Left colon (tissue), 2 donors: ENCODE data around the gene PGR. TPM values are rescaled to one million over a fixed set of nuclear protein-coding genes. Genes with fewer than 3 reads are reported as not detected.
A peak's percentile ranks its signal among the peaks of the same experiment; 100 is the strongest.

Source experiments
- ATAC-seq: fragments of 200-7000 bp; cut with Tn5 transposase; one replicate; pipeline ENCODE4 v1.9.1; 2020; ENCODE audit warnings: mild to moderate bottlenecking, moderate library complexity
- DNase-seq, 2 donors: peaks; one replicate each; pipeline ENCODE4 v3.0.0-alpha.2; 2020
- intact Hi-C, 2 donors: fragments of 100-400 bp; cut with DNase I in 1 of 2; cut with micrococcal nuclease in 1 of 2; formaldehyde crosslinking; loops; one replicate each; pipeline versions ENCODE4 v1.11.2 to v1.14.0; 2022; cut with DNase I, micrococcal nuclease
- total RNA-seq, 2 donors: library from RNA; stranded (reverse); fragmentation: NEBNext Ultra II Directional; extraction: Animal tissue kit (Norgen Biotek cat#: 25700); gene quantifications; one replicate each; pipeline ENCODE4 v1.2.1, GENCODE V29; 2021
- donor health status: DM: no; HTN: no; CAD: no.
- donor health status: DM: yes; HTN: yes; CAD: no.

Gene PGR
- total RNA-seq, 2 donors from 2014 or later: 0.31 to 0.87 TPM

DNA sequence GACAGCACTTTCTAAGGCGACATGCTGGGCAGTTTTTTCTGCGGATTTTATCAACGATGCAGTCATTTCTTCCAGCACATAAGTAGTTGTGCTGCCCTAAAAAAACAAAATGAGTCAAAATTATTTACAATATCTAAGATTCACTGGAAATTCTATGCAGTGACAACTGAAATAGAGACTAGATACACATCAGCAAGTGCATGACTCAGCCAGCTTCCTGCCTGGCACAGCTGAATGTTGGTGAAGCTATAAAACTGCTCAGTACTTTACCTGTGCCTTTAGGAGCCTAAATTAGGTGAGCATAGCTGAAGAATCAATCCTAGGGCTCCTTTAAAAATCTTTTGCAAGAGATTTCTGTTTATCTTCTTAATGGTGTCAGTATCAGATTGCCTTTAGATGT, 37.8 kb downstream of the PGR start:
- intact Hi-C loops: no loop called here
- no peak for ATAC-seq
- no peak for DNase-seq

DNA sequence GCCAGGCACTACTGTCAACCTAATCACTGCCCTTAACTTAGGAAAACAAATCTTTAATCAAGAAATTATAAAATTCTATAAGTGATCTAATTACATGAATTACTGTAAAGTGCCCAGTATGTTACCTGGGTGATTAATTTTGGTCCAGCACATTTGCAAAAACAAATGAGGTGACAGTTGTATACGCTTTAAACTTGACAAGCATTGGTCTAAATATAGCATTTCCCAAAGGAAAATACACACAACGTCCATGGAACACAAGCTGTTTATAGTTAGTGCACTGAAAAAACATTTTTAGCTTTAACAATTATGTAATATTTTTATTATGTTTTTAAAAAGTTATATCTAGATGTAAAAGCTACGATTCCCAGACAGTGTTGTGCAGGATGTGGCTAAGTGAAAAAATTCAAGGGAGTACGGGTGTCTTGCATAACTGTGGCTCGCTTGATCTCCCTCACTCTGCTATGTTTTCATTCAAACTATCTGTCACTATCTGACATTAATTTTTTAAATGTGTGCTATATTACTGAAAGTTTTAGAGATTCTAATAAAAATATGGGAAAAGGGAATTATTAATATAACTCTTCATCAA, 38.8 kb downstream of the PGR start:
- DNase-seq (no peak), ATAC-seq (no peak)
- intact Hi-C loops: no loop called here

DNA sequence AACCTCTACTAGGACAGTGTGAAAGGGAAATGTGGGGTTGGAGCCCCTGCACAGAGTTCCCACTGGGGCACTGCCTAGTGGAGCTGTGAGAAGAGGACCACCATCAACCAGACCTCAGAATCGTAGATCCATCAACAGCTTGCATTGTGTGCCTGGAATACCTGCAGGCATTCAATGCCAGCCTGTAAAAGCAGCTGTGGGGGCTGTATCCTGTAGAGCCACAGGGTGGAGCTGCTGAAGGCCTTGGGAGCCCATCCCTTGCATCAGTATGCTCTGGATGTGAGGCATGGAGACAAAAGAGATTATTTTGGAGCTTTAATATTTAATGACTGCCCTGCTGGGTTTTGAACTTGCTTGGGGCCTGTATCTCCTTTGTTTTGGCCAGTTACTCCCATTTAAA, 46.3 kb downstream of the PGR start:
- no peak for ATAC-seq
- intact Hi-C loops: no loop called here
- DNase-seq: no peak

DNA sequence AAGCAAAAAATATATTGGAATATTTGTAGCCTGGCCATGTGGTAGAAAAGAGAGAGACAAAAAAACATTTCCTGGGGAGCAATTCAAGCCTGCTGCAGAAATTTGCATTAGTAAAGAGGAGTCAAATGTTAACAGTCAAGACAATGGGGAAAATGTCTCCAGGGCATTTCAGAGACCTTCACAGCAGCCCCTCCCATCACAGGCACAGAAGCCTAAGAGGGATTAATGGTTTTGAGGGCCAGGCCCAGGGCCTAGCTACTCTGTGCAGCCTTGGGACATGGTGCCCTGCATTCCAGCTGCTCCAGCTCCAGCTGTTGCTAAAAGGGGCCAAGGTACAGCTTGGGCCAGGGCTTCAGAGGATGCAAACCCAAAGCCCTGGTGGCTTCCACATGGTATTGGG, 46.8 kb downstream of the PGR start:
- DNase-seq: no peak
- no peak for ATAC-seq
- intact Hi-C loops: no loop called here

DNA sequence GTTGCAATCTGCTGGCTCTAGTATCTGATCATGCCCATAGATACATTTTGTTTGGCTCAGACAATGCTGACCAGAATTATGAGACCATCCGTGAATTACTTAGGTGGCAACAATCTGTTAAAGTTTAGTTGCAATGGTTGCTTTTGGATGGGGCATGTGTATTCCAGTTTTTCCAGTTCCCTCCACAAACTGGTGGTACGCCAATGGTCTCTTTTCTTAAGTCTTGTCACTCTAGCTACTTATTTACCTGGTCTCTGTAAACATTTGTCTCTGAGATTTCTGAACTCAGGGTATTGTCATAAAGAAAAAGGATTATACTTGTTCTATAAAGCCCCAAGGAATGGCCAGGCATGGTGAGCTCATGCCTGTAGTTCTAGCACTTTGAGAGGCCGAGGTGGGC, 65.9 kb downstream of the PGR start:
- DNase-seq (no peak), ATAC-seq (no peak)
- intact Hi-C loops: no loop called here

DNA sequence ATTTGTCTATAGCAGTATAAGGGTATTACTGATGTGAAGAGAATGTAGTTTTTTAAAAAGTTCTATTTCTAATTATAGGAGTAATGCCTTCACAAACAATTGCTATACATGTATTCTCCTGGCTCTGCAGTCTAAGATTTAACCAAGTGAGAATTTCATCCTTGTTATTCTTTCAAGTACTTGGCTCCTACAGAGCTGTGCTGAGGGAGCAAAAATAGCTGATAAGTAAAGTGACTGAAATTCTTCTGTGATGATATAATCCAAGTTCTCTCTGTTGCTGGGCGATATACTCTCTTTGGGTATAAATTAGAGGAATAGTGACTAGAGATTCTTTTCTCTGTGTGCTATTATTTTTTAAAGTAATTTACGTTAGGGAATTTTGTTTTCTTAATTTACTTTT, 68.0 kb downstream of the PGR start:
- DNase-seq: no peak
- intact Hi-C loops: no loop called here
- ATAC-seq: no peak

- ATAC-seq (no peak), DNase-seq (no peak)
- intact Hi-C loops: no loop called here
These were observed 70.3 kb downstream of the PGR start for GRCh38 chr11:101059331-101059730.

- ATAC-seq (no peak), DNase-seq (no peak)
- intact Hi-C loops: no loop called here
These were observed 76.1 kb downstream of the PGR start for GRCh38 chr11:101053492-101053891.

DNA sequence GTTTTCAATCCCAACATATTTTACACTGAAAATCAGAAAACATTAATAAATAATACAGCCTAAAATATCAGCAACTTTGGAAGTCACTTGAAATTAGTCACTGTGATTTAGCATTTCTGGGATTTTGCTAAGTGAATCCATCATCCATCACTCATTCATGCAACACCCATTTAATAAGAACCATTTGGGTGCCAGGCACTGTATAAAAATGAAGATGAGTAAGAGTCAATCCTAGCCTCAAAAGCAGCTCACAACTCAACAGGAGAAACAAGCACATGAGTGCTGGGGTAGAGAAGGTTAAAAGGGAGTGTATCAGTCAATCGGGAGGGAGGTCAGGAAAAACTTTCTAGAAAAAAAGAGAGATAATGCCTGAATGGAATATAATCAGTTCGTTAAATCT, 77.9 kb downstream of the PGR start:
- ATAC-seq (no peak), DNase-seq (no peak)
- intact Hi-C loops: no loop called here

DNA sequence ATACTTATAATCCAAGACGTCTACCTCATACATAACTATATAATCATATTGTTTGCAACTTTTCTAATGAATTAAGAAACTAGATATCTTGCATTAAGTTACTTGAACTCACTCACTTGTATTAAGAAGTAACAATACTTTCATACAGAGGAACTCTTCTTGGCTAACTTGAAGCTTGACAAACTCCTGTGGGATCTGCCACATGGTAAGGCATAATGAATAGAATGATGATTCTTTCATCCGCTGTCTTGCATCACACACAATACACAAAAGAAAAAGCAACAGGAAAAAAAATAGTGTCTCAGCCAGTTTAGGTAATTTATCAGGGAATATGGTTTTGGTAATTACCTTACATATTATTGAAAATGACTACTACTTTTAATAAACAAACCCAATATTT, 79.8 kb downstream of the PGR start:
- intact Hi-C loops: no loop called here
- ATAC-seq (no peak), DNase-seq (no peak)

DNA sequence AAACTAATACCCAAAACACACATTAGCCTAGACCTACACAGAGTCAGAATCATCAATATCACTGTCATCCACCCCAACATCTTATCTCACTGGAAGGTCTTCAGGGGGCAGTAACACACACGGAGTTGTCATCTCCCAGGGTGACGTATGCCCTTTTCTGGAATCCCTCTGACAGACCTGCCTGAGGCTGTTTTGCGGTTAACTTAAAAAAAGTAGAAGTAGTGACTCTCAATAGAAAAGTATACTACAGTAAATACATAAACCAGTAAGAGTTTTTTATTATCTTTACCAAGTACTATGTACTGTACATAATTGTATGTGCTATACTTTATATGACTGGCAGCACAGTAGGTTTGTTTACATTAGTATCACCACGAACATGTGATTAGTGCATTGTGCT, 80.5 kb downstream of the PGR start:
- intact Hi-C loops: no loop called here
- ATAC-seq: peak; percentile 28

GRCh38 chr11:101048479-101048878, 81.1 kb downstream of the PGR start:
- DNase-seq (no peak), ATAC-seq (no peak)
- intact Hi-C loops: no loop called here

More for the DNA sequence above, 80.5 kb downstream of the PGR start:
- no peak for DNase-seq

- intact Hi-C loops: no loop called here
- DNase-seq: no peak
- no peak for ATAC-seq
These were observed 82.7 kb downstream of the PGR start for GRCh38 chr11:101046947-101047346.

DNA sequence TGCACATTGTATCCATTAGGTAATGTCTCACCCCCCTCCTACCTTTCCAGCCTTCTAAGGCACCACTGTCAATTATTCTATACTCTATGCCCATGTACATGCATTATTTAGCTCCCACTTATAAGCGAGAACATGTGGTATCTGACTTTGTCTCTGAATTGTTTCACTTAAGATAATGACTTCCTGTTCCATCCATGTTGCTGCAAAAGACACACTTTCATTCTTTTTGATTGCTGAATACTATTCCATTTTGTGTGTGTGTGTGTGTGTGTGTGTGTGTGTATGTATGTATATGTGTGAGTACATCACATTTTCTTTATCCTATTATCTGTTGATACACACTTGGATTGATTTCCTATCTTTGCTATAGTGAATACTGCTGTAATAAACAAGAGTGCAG, 84.2 kb downstream of the PGR start:
- no peak for DNase-seq
- intact Hi-C loops: no loop called here

GRCh38 chr11:101043940-101044339, 85.7 kb downstream of the PGR start:
- intact Hi-C loops: no loop called here
- ATAC-seq (no peak), DNase-seq (no peak)

More for the DNA sequence above, 84.2 kb downstream of the PGR start:
- no peak for ATAC-seq

- ATAC-seq: no peak
- intact Hi-C loops: no loop called here
These were observed 93.7 kb downstream of the PGR start for GRCh38 chr11:101035872-101036271.

DNA sequence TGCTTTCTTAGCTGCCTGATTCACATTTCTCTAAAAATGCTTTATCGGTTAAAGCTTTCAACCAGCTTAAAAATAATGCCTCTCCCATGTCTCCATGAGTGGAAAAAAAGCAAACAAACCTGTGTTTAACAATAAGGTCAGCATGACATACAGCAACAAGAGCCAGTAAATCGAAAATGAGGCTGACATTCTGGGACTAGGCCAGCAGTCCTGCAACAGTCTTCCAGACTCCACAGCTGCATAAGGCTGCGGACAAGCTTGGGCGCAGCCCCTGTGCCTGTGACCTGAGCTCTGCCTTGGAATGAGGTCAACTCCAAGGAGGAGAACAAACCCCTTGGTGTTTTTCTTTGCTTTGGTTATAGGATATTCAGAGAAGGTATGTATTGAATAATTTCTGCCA, 95.5 kb downstream of the PGR start:
- intact Hi-C loops: no loop called here
- DNase-seq (no peak), ATAC-seq (no peak)

More at GRCh38 chr11:101035872-101036271, 93.7 kb downstream of the PGR start:
- no peak for DNase-seq

DNA sequence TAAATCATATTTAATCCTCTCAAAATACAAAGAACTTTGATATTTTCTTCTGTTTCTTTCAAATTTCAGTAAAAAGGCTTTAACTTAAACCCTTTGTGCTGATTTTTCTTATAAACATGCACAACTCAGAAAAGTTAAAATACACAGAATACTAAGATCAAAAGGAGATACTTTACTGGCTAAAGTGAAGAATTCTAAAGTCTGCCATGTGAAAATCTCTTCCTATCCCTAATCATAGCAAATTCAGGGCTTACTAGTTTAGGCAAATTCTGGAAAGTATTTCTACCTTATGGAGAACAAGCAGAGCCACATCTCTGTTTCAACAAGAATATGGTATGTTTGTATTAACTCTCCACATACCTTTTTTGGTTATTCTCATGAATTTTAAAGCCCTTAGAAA, 96.6 kb downstream of the PGR start:
- DNase-seq (no peak), ATAC-seq (no peak)
- intact Hi-C loops: no loop called here

DNA sequence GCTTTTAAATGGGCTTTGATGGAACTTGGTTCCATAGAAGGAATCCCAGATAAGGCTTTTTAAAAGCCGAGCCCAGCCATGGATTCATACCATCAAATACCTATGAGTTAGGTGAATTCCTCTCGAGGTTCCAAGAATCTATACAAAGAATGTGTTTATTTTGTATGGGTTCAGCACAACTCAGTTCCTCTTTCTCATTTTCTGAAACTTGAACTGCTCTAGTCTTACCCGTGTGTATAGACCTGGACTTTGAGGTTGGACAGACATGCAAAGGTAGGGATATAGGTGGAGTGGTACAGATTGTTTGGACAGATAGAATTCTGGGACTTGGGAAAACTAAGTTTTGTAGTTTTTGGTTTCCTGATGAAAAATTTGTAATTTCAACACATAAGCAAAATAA, 97.9 kb downstream of the PGR start:
- ATAC-seq (no peak), DNase-seq (no peak)
- intact Hi-C loops: no loop called here

DNA sequence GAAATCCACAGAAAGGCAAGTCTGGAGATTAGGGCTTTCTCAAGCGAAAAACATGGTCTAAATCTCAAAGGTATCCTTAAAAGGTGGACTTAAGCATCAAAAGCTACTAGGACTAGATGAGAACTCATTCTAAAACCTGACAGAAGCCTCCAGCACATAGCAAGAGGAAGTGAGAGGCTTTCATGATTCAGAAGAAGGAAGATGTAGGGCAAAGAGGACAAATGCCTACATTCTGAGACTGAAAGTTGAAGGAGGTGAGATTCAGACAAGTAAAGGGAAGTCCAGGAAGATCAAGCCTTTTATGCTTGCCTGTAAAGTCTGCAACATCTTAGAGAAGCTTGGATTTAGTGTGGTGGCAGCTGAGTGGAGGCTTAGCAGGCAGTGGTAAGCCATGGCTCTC, 98.9 kb downstream of the PGR start:
- DNase-seq: no peak
- ATAC-seq: no peak
- intact Hi-C loops: no loop called here

- no peak for ATAC-seq
- no peak for DNase-seq
- intact Hi-C loops: no loop called here
These were observed 99.6 kb downstream of the PGR start for GRCh38 chr11:101030015-101030414.

GRCh38 chr11:101028644-101029043, 101.0 kb downstream of the PGR start:
- intact Hi-C loops: no loop called here
- ATAC-seq (no peak), DNase-seq (no peak)
